Urinary bladder (tissue), 4 donors: ENCODE data around the gene CSMD2. TPM values are rescaled to one million over a fixed set of nuclear protein-coding genes. Genes with fewer than 3 reads are reported as not detected.
A peak's percentile ranks its signal among the peaks of the same experiment; 100 is the strongest.

Source experiments
- DNase-seq: peaks from one replicate; pipeline ENCODE4 v3.0.0-alpha.2; 2015; ENCODE audit errors: extremely low spot score
- H3K27ac ChIP-seq: one replicate; pipeline ENCODE4 v1.5.1; 2013; ENCODE audit warnings: low read depth, mild to moderate bottlenecking, moderate library complexity
- H3K36me3 ChIP-seq: one replicate; pipeline ENCODE4 v1.6.1; 2013; ENCODE audit warnings: mild to moderate bottlenecking, moderate library complexity; ENCODE audit not compliant: insufficient read depth
- H3K4me1 ChIP-seq: one replicate; pipeline ENCODE4 v1.6.1; 2013; ENCODE audit warnings: mild to moderate bottlenecking, moderate library complexity; ENCODE audit not compliant: insufficient read depth
- H3K4me3 ChIP-seq: one replicate; pipeline ENCODE4 v1.5.1; 2013; ENCODE audit warnings: low read depth, low read length
- WGBS: extraction: QIAGEN DNeasy Blood & Tissue Kit; methylation state at CpG from one replicate; pipeline ENCODE4 v1.1.7; 2013; 5-methylcytosine and 5-hydroxymethylcytosine counted together
- polyA plus RNA-seq: library from polyadenylated mRNA; stranded (reverse); fragments of 200-250 nt; gene quantifications from one replicate; pipeline ENCODE4 v1.2.3, GENCODE V29; 2013
- total RNA-seq: library from RNA; depleted of rRNA; stranded (reverse); fragments of >200 nt; gene quantifications from one replicate; pipeline ENCODE4 v1.2.3, GENCODE V29; 2014
- donor health status: healthy with polysubstance abuse.
- donor health status: healthy.

Gene CSMD2
- total and polyA plus RNA-seq, 2 donors = 0.32 to 0.42 TPM

- 5% methylated on average over 24 of the region's 24 CpGs for WGBS
- no peaks in the 10 kb centered on the region for H3K4me1 ChIP-seq
- no peak overlapping the region for H3K27ac ChIP-seq
- no peaks in the 10 kb centered on the region for H3K36me3 ChIP-seq
- H3K4me3 ChIP-seq = no peak overlapping the region
- no peak for DNase-seq
Measured at GRCh38 chr1:34166625-34167361, 1.8 kb upstream of the CSMD2 start.

GRCh38 chr1:34166191-34166624, 1.2 kb upstream of the CSMD2 start:
- Histone ChIP-seq H3K36me3 (no peaks in the 10 kb centered on the region), H3K27ac (no peak overlapping the region), H3K4me3 (no peak overlapping the region), H3K4me1 (no peaks in the 10 kb centered on the region)
- WGBS = 2% methylated on average over 27 of the region's 27 CpGs
- DNase-seq = no peak

GRCh38 chr1:34165422-34165921, 442 bp upstream of the CSMD2 start:
- no peak overlapping the region for H3K27ac ChIP-seq
- peak overlapping the region; percentile 44 for H3K4me3 ChIP-seq
- no peaks in the 10 kb centered on the region for H3K4me1 ChIP-seq
- 2% methylated on average over 13 of the region's 13 CpGs for WGBS
- no peaks in the 10 kb centered on the region for H3K36me3 ChIP-seq
- no peak for DNase-seq

GRCh38 chr1:34163792-34164731, 968 bp downstream of the CSMD2 start:
- H3K36me3 ChIP-seq = no peaks in the 10 kb centered on the region
- no peak for DNase-seq
- no peaks in the 10 kb centered on the region for H3K4me1 ChIP-seq
- no peak overlapping the region for H3K27ac ChIP-seq
- under 1% methylated on average over 75 of the region's 75 CpGs for WGBS
- H3K4me3 ChIP-seq = peak overlapping the region; percentile 44

GRCh38 chr1:34162852-34163766, 1.9 kb downstream of the CSMD2 start:
- no peaks in the 10 kb centered on the region for H3K36me3 ChIP-seq
- no peak overlapping the region for H3K27ac ChIP-seq
- no peaks in the 10 kb centered on the region for H3K4me1 ChIP-seq
- 2% methylated on average over 46 of the region's 46 CpGs for WGBS
- DNase-seq = peak; percentile 18
- H3K4me3 ChIP-seq = peak overlapping the region; percentile 44

GRCh38 chr1:34156739-34157138, 8.3 kb downstream of the CSMD2 start:
- H3K4me3 ChIP-seq = no peak overlapping the region
- no peaks in the 10 kb centered on the region for H3K4me1 ChIP-seq
- no peak overlapping the region for H3K27ac ChIP-seq
- no peak for DNase-seq
- WGBS = 62% methylated on average over 3 of the region's 3 CpGs
- no peaks in the 10 kb centered on the region for H3K36me3 ChIP-seq

- 55% methylated on average over 2 of the region's 2 CpGs for WGBS
- no peak for DNase-seq
- H3K27ac ChIP-seq = no peak overlapping the region
- no peak overlapping the region for H3K4me3 ChIP-seq
- no peaks in the 10 kb centered on the region for H3K36me3 ChIP-seq
- no peaks in the 10 kb centered on the region for H3K4me1 ChIP-seq
Measured at GRCh38 chr1:34155860-34156259, 9.2 kb downstream of the CSMD2 start.

GRCh38 chr1:34153246-34153645, 11.8 kb downstream of the CSMD2 start:
- WGBS = 94% methylated on average over 4 of the region's 4 CpGs
- Histone ChIP-seq H3K36me3 (no peaks in the 10 kb centered on the region), H3K27ac (no peak overlapping the region), H3K4me1 (no peaks in the 10 kb centered on the region), H3K4me3 (no peak overlapping the region)
- no peak for DNase-seq

GRCh38 chr1:34149501-34149900, 15.5 kb downstream of the CSMD2 start:
- Histone ChIP-seq H3K4me3 (no peak overlapping the region), H3K36me3 (no peaks in the 10 kb centered on the region), H3K27ac (no peak overlapping the region), H3K4me1 (no peaks in the 10 kb centered on the region)
- DNase-seq = no peak
- WGBS = 25% methylated on average over 3 of the region's 3 CpGs

GRCh38 chr1:34147301-34147700, 17.7 kb downstream of the CSMD2 start:
- Histone ChIP-seq H3K4me1 (no peaks in the 10 kb centered on the region), H3K4me3 (no peak overlapping the region), H3K36me3 (no peaks in the 10 kb centered on the region), H3K27ac (no peak overlapping the region)
- 20% methylated on average over 4 of the region's 4 CpGs for WGBS
- no peak for DNase-seq

GRCh38 chr1:34144766-34145165, 20.3 kb downstream of the CSMD2 start:
- Histone ChIP-seq H3K4me1 (no peaks in the 10 kb centered on the region), H3K4me3 (no peak overlapping the region), H3K27ac (no peak overlapping the region), H3K36me3 (no peaks in the 10 kb centered on the region)
- no peak for DNase-seq
- 83% methylated on average over 6 of the region's 6 CpGs for WGBS

GRCh38 chr1:34143975-34144374, 21.1 kb downstream of the CSMD2 start:
- H3K36me3 ChIP-seq = no peaks in the 10 kb centered on the region
- no peaks in the 10 kb centered on the region for H3K4me1 ChIP-seq
- no peak overlapping the region for H3K27ac ChIP-seq
- no peak for DNase-seq
- no peak overlapping the region for H3K4me3 ChIP-seq
- 81% methylated on average over 2 of the region's 2 CpGs for WGBS
